Esophagus squamous epithelium (tissue), 5 donors: ENCODE data around the gene NPB. TPM values are rescaled to one million over a fixed set of nuclear protein-coding genes. Genes with fewer than 3 reads are reported as not detected.
A peak's percentile ranks its signal among the peaks of the same experiment; 100 is the strongest.

Experiments used
- DNase-seq: peaks from one replicate; lab custom pipeline; 2025; lab: John Stamatoyannopoulos, UW
- H3K27ac ChIP-seq, 4 donors: fragments of 200-600 bp; sonication (generic); one replicate each; pipeline ENCODE4 v1.5.1; 2016 to 2019; ENCODE audit warnings: mild to moderate bottlenecking in 1 of 4
- H3K27me3 ChIP-seq, 4 donors: fragments of 200-600 bp; sonication (generic); 1 replicate in 3 of 4; 2 replicates in 1 of 4; pipeline versions ENCODE4 v1.5.1 to v1.6.0; 2017 to 2021; ENCODE audit warnings: antibody characterized with exemption in 1 of 4
- H3K36me3 ChIP-seq, 3 donors: fragments of 200-600 bp; sonication (generic); one replicate each; pipeline ENCODE4 v1.5.1; 2016 to 2019
- H3K4me1 ChIP-seq, 3 donors: fragments of 200-600 bp; sonication (generic); one replicate each; pipeline ENCODE4 v1.5.1; 2017 to 2019
- H3K4me3 ChIP-seq, 4 donors: fragments of 200-600 bp; sonication (generic); 1 replicate in 3 of 4; 2 replicates in 1 of 4; pipeline ENCODE4 v1.5.1; 2016 to 2019; ENCODE audit warnings: mild to moderate bottlenecking in 2 of 4, moderate library complexity in 1 of 4
- H3K9me3 ChIP-seq, 3 donors: fragments of 200-600 bp; sonication (generic); one replicate each; pipeline ENCODE4 v1.5.1; 2016 to 2019
- CTCF ChIP-seq, 6 experiments: fragments of 450-650 bp in 4 of 6; fragments of 200-600 bp in 2 of 6; sonication (generic) in 2 of 6; IDR thresholded peaks; one replicate each; pipeline ENCODE4 v1.5.1; 2016 to 2019; ENCODE audit warnings: antibody characterized with exemption in 6 of 6, mild to moderate bottlenecking in 4 of 6, moderate library complexity in 4 of 6
- POLR2A ChIP-seq, 4 donors: fragments of 450-650 bp; IDR thresholded peaks; one replicate each; pipeline ENCODE4 v1.6.1; 2017; ENCODE audit warnings: antibody characterized with exemption in 4 of 4, mild to moderate bottlenecking in 4 of 4, moderate library complexity in 3 of 4
- WGBS, 2 donors: methylation state at CpG; one replicate each; pipeline ENCODE4 v1.1.5; 2018; 5-methylcytosine and 5-hydroxymethylcytosine counted together
- intact Hi-C: fragments of 100-400 bp; cut with DNase I; formaldehyde crosslinking; loops from one replicate; pipeline ENCODE4 v1.15.0; 2022
- total RNA-seq, 4 donors: library from RNA; depleted of rRNA; stranded (reverse); fragments of >200 nt; gene quantifications; one replicate each; pipeline ENCODE4 v1.1.0, GENCODE V29; 2016
- donor health status: DM: yes; HTN: yes; CAD: no.

NPB gene
- total RNA-seq, 4 donors from 2014 or later = 0.53 to 7.4 (median 1.5) TPM

- TF ChIP-seq CTCF (IDR thresholded peaks at IDR 0.05) (no peak), POLR2A (IDR thresholded peaks at IDR 0.05) (no peak)
- Histone ChIP-seq H3K4me1 (peaks cover 30 to 74% (median 46%) of the 10 kb centered on the region in 3 donors), H3K4me3 (peak within 1 kb of the TSS; percentile 71 to 89 (median 78)), H3K36me3 (peaks cover 11 to 33% (median 22%) of the 10 kb centered on the region in 3 donors), H3K27ac (peak within 1 kb of the TSS; percentile 95 to 100 (median 98)), H3K9me3 (no peaks in the 10 kb centered on the region), H3K27me3 (no peaks in the 10 kb centered on the region)
- intact Hi-C loops = no loop called here
- DNase-seq = peak; percentile 82
- WGBS, 2 donors = no CpG with 5 or more reads among the region's 64 CpGs
Measured at GRCh38 chr17:81870981-81871386, 31.1 kb upstream of the NPB start, which contains the start of gene ARHGDIA. Gene ARHGDIA, minus strand, starts transcription at chr17:81871337. Its CDS starts 1,407 bp downstream, at chr17:81869930.

- TF ChIP-seq CTCF (IDR thresholded peaks at IDR 0.05) = peak in 4 of 6 experiments; percentile 5 to 64 (median 21)
- peak in 3 of 4 donors; percentile 87 to 98 (median 93) for TF ChIP-seq POLR2A (IDR thresholded peaks at IDR 0.05)
- 1% methylated on average over 15 of the region's 86 CpGs; no CpG with 5 or more reads in 1 of the 2 donors for WGBS, 2 donors
- no peaks in the 10 kb centered on the region for H3K9me3 ChIP-seq
- peak overlapping the region; percentile 95 to 100 (median 98) for H3K27ac ChIP-seq
- peaks cover 30 to 67% (median 42%) of the 10 kb centered on the region in 3 donors for H3K4me1 ChIP-seq
- H3K36me3 ChIP-seq = peaks cover 11 to 27% (median 22%) of the 10 kb centered on the region in 3 donors
- H3K27me3 ChIP-seq = no peaks in the 10 kb centered on the region
- H3K4me3 ChIP-seq = peak overlapping the region; percentile 71 to 89 (median 78)
- no peak for DNase-seq
- intact Hi-C loops = no loop called here
Measured at GRCh38 chr17:81871387-81872230, 30.4 kb upstream of the NPB start.

GRCh38 chr17:81877569-81877968 lies 24.5 kb upstream of the NPB start:
- peaks cover 0 to 16% (median 4%) of the 10 kb centered on the region in 3 donors for H3K4me1 ChIP-seq
- intact Hi-C loops = no loop called here
- WGBS, 2 donors = 89 to 92% methylated on average over 4 to 5 of the region's 5 CpGs
- no peak overlapping the region for H3K27ac ChIP-seq
- no peaks in the 10 kb centered on the region for H3K27me3 ChIP-seq
- no peaks in the 10 kb centered on the region for H3K9me3 ChIP-seq
- peaks cover 0 to 43% (median 0%) of the 10 kb centered on the region in 3 donors for H3K36me3 ChIP-seq
- TF ChIP-seq POLR2A (IDR thresholded peaks at IDR 0.05) = no peak
- no peak for TF ChIP-seq CTCF (IDR thresholded peaks at IDR 0.05)
- DNase-seq = no peak
- no peak overlapping the region for H3K4me3 ChIP-seq

GRCh38 chr17:81878294-81878693 lies 23.7 kb upstream of the NPB start:
- TF ChIP-seq POLR2A (IDR thresholded peaks at IDR 0.05) (no peak), CTCF (IDR thresholded peaks at IDR 0.05) (no peak)
- Histone ChIP-seq H3K9me3 (no peaks in the 10 kb centered on the region), H3K27ac (peak overlapping the region in 3 of 4 donors; percentile 34 to 69 (median 60)), H3K36me3 (peaks cover 0 to 51% (median 0%) of the 10 kb centered on the region in 3 donors), H3K4me1 (peaks cover 0 to 9% (median 0%) of the 10 kb centered on the region in 3 donors), H3K27me3 (no peaks in the 10 kb centered on the region), H3K4me3 (no peak overlapping the region)
- 80 to 82% methylated on average over 3 of the region's 3 CpGs for WGBS, 2 donors
- intact Hi-C loops = no loop called here
- no peak for DNase-seq

GRCh38 chr17:81879121-81879520 lies 22.9 kb upstream of the NPB start:
- TF ChIP-seq CTCF (IDR thresholded peaks at IDR 0.05) = no peak
- no peak for TF ChIP-seq POLR2A (IDR thresholded peaks at IDR 0.05)
- Histone ChIP-seq H3K4me1 (peaks cover 0 to under 1% (median 0%) of the 10 kb centered on the region in 3 donors), H3K9me3 (no peaks in the 10 kb centered on the region), H3K27me3 (no peaks in the 10 kb centered on the region), H3K4me3 (no peak overlapping the region), H3K27ac (peak overlapping the region; percentile 18 to 69 (median 61)), H3K36me3 (peaks cover 0 to 59% (median 0%) of the 10 kb centered on the region in 3 donors)
- no peak for DNase-seq
- intact Hi-C loops = no loop called here
- 69 to 79% methylated on average over 5 of the region's 5 CpGs for WGBS, 2 donors
